GM12872 (cell line): ENCODE data around the gene ARHGAP45.

Source experiments
- TF ChIP-seq, protein P1 (sequence below): IDR thresholded peaks from 3 replicates; pipeline ENCODE4 v1.5.1; 2011; ENCODE audit warnings: low read depth, mild to moderate bottlenecking, low read length, moderate library complexity; ENCODE audit not compliant: insufficient read depth

Gene ARHGAP45

DNA sequence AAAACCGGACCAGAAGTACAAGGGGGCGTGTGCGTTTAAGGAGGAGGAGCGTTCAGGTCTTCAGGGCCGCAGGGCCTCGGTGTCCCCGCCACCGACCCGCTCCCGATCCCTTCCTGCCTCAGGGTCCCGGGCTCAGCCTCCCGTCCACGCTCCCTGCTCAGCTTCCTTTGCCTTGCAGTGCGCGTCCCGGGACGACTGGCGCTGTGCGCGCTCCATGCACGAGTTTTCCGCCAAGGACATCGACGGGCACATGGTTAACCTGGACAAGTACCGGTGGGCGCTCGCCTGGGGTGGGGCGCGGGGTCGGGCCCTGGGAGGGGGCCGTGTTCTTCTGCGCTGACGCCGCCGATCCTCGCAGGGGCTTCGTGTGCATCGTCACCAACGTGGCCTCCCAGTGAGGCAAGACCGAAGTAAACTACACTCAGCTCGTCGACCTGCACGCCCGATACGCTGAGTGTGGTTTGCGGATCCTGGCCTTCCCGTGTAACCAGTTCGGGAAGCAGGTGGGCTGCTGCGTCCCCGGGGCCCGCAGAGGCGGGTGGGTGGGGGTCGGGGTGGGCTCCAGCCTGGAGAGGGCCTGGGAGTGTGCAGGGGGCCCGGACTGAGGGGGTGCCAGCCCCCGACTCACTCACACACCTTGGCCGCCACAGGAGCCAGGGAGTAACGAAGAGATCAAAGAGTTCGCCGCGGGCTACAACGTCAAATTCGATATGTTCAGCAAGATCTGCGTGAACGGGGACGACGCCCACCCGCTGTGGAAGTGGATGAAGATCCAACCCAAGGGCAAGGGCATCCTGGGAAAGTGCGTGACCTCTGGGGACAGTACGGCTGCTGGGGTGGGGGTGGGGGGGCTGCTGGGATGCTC is 38.3 kb downstream of the ARHGAP45 start:
- TF ChIP-seq, protein P1, sequence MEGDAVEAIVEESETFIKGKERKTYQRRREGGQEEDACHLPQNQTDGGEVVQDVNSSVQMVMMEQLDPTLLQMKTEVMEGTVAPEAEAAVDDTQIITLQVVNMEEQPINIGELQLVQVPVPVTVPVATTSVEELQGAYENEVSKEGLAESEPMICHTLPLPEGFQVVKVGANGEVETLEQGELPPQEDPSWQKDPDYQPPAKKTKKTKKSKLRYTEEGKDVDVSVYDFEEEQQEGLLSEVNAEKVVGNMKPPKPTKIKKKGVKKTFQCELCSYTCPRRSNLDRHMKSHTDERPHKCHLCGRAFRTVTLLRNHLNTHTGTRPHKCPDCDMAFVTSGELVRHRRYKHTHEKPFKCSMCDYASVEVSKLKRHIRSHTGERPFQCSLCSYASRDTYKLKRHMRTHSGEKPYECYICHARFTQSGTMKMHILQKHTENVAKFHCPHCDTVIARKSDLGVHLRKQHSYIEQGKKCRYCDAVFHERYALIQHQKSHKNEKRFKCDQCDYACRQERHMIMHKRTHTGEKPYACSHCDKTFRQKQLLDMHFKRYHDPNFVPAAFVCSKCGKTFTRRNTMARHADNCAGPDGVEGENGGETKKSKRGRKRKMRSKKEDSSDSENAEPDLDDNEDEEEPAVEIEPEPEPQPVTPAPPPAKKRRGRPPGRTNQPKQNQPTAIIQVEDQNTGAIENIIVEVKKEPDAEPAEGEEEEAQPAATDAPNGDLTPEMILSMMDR = no peak

DNA sequence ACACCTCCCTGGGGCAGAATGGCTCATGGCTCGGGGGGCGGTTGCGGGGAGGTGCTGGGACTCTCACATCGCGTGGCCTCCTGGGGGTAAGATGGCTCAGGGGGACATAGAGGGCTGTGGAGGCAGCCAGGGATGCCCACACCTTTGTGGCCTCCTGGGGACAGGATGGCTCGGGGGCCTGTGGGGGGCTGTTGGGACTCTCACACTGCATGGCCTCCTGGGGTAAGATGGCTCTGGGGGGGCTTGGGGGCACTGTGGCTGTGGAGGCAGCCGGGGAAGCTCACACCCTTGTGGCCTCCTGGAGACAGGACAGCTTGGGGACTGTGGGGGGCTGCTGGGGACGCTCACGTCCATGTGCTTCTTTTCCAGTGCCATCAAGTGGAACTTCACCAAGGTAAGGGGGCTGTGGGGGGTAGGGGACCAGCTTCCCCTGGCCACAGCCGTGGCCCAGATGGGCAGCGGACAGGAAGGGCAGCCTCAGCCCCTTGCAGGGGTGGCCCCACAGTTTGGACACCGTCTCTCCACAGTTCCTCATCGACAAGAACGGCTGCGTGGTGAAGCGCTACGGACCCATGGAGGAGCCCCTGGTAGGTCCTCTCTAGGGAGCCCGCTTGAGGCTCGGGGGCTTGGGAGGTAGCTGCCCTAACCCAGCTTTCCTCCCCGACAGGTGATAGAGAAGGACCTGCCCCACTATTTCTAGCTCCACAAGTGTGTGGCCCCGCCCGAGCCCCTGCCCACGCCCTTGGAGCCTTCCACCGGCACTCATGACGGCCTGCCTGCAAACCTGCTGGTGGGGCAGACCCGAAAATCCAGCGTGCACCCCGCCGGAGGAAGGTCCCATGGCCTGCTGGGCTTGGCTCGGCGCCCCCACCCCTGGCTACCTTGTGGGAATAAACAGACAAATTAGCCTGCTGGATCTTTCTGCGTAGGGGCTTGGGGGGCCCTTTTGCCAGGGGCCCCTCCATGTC is 39.2 kb downstream of the ARHGAP45 start:
- TF ChIP-seq, protein P1 = no peak

DNA sequence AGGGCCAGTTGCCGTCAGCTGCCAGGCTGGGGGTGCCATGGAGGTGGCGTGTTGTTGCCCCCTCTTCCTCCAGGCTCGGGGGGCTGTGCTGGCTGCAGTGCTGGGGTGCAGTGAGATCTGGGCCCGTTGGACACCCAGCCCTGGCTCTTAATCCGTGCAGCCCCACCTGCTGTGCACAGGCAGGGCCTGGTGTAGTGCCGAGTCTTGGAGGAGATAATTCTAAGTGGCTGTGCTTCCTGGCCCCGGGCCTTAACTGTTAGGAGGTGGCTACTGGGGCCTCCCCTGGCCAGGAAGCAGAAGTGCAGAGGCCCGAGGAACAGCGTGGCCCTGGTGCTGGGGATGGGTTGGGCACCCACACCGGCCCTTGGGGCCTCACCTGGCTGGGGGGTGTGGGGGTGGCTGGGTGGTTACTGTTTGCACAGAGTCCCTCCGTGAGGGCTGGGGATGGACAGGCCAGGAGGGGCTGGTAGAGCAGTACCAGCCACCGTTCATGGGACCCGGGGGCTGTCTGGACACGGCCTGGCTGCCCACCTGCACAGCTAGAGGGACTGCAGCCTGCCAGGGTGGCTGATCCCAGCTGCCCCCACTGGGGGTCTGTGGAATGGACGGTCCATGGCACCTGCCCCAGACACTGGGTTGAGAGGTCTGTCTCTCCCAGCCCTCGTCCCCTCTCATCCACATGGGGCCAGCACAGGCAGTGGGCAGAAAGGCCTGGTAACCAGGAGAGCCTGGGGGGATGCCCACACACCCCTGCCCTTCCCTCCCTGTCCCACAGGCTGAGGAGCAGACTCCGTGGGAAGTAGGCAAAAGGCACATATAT is 40.1 kb downstream of the ARHGAP45 start:
- TF ChIP-seq, protein P1 = 0 out of 3 replicates have a peak, but pooled peaks have one; percentile 3

DNA sequence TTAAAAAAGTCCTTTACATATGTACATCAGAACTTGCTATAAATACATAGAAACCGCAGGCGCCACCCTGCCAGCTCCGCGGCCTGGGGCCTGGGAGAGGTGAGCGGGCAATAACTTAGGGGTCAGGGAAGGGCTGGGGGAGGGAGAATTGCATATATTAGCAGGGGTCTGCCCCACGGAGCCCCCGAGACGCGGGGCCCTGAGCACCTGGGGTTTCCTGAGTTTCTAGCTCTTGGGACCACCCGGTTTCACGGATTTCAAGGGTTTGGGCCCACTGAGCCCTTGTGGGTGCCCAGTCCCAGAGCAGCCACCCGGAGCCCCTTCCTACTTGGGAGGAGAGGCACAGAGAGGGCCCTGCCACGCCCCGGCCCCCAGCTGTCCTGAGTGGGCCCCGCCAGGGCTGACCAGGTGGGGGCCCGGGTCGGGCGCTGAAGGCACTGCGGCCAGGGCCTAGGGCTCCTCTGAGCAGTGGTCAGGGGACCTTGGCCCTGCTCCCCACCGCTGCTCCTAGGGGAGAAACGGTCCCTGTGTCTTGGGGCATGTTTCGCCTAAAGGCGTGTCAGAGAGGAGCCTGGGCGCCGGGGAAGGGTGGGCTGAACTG is 40.8 kb downstream of the ARHGAP45 start:
- TF ChIP-seq, protein P1 = no peak

DNA sequence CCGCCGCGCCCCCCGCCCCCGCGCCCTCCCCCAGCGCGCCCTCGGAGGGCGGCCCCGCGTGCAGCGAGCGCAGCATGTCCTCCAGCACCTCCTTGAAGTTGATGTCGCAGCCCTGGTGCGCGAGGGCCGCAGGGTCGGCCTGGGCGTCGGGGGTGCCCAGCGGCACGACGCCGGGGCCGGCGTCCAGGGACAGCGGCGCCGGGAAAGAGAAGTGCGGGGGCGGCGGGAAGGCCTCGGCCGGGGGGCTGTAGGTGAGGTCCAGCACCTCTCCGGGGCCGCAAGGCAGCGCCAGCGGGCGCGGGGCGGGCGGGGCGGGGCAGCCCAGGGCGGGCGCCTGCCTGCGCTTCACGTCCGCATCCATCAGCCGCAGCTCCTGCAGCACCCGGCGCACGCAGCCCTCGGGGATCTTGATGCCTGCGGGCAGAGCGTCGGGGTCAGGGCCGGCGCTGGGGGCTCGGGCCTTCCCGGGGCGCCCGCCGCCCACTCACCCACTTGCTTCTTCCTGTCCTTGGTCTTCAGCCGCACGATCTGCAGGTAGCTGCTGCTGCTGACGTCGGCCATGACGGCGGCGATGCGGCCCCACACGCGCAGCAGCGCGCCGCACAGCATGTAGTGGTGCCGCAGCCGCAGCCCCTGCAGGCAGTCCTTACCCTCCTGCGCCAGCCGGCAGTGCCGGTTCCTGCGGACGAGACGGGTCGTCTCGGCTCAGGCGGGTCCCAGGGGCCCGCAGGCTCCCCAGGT is 41.5 kb downstream of the ARHGAP45 start:
- TF ChIP-seq, protein P1 = no peak

DNA sequence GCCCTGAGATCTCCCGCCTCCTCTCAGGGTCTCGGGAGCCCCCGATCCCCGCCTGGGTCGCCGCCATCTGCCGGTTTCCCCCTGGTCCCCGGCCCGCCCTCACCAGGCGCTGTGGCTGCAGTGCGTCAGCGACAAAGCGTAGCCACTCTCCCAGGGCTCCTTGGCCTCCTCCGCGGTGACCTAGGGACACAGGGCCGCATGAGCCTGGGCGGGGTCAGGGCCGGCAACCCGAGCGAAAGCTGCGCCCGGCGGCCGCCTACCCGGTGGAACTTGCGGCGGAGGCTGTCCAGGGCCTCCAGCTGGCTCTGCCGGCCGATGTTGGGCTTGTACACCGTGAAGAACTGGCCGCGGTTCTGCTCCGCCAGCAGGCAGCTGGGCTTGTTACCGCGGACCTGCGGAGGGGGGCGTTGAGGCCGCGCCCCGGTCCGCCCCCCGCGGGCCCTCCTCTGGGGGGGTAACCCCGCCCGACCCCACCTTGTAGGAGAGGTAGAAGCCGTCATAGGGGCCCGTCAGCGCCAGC is 42.1 kb downstream of the ARHGAP45 start:
- TF ChIP-seq, protein P1 = no peak
